ENCODE measurements around the gene SRM.
"Not testable (repeated sequence)": the region's sequence is repeated elsewhere in the genome, so short reads cannot be mapped to it uniquely, and the experiment has no call there.

SRM gene

GRCh38 chr1:11064942-11065341 is 5.1 kb upstream of the SRM start:
- no peak for DNase-seq (ENCODE audit: low read depth)

DNA sequence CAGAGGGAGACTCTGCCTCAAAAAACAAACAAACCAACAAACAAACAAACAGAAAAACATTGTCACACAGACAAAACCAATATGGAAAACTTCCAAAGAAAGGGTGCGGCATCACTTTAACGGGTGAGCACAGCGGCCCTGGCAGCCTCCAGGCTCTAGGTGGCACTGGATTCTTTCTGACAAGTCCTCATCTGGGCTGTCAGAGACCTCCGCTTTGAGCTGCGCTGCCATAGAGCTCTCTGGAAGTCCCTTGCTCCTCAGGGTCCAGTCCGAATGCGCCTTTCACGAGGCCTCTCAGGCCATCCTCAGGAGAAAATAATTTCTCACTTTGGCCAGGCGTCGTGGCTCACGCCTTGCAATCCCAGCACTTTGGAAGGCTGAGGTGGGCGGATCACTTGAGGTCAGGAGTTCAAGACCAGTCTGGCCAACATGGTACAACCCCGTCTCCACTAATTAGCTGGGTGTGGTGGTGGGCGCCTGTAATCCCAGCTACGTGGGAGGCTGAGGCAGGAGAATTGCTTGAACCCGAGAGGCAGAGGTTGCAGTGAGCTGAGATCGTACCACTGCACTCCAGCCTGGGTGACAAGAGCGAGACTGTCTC is 4.2 kb upstream of the SRM start:
- not testable (repeated sequence) for DNase-seq (ENCODE audit: low read depth)

- DNase-seq (ENCODE audit: low read depth), result no peak
These were observed 3.2 kb upstream of the SRM start for GRCh38 chr1:11062965-11063401.

GRCh38 chr1:11061652-11062365 is 2.0 kb upstream of the SRM start:
- DNase-seq (ENCODE audit: low read depth), result no peak

DNA sequence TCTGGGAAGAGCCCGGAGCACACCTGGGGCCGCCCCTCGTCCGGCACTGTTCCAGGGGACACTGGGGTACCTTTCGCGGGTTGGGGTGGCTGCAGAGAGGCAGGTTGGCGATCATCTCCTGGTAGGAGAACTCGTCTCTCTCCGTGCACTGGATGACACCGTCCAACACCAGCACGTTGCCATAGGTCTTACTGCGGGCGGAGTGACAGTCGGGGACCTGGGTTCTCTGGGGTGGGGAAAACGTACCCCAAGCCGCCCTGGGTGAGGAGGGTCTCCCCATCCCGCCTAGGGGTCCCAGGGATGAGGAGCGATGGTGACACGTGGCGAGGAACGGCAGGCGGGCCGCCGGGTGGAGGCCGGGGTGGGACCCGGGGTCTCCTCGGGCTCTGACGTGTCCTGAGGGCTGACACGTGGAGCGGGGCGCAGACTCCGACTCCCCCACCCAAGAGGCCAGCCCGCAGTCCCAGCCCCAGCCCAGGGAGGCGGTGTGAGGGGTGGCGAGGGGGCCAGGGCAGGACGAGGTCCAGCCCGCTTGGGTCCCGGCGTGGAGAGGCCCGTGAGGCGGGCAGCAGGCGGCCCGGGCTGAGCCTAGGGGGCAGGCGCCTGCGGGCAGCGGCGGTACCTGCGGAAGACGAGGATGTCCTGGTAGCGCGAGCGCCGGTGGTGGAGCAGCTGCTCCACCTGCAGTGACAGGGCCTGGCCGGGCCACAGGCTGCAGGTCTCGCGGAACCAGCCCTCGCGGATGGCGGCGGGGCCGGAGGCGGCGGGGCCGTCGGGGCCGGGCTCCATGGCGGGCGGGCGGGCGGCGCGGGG is 457 bp downstream of the SRM start:
- no peak for DNase-seq (ENCODE audit: low read depth)

GRCh38 chr1:11058595-11059154 is 1.1 kb downstream of the SRM start:
- DNase-seq (ENCODE audit: low read depth), result no peak

DNA sequence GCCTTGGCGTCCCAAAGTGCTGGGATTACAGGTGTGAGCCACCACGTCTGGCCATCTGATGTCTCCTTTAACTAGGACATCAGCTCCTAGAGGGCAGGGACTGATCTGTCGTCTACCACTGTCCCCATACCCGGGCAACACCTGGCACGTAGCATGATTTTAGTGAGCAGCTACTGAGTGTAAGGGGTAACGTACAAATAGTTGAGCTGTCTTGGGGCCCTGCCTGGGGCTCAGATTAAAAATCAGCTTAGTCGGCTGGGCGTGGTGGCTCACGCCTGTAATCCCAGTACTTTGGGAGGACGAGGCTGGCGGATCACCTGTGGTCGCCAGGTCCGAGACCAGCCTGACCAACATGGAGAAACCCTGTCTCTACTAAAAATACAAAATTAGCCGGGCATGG is 1.8 kb downstream of the SRM start:
- DNase-seq (ENCODE audit: low read depth), result no peak

GRCh38 chr1:11057477-11057876 is 2.3 kb downstream of the SRM start:
- DNase-seq (ENCODE audit: low read depth), result no peak

- no peak for DNase-seq (ENCODE audit: low read depth)
These were observed 3.3 kb downstream of the SRM start for GRCh38 chr1:11056504-11056903.

- DNase-seq (ENCODE audit: low read depth), result no peak
These were observed 4.1 kb downstream of the SRM start for GRCh38 chr1:11055676-11056075.

- no peak for DNase-seq (ENCODE audit: low read depth)
These were observed 5.2 kb downstream of the SRM start for GRCh38 chr1:11054666-11055065.

- no peak for DNase-seq (ENCODE audit: low read depth)
These were observed 5.6 kb downstream of the SRM start for GRCh38 chr1:11054181-11054580.

DNA sequence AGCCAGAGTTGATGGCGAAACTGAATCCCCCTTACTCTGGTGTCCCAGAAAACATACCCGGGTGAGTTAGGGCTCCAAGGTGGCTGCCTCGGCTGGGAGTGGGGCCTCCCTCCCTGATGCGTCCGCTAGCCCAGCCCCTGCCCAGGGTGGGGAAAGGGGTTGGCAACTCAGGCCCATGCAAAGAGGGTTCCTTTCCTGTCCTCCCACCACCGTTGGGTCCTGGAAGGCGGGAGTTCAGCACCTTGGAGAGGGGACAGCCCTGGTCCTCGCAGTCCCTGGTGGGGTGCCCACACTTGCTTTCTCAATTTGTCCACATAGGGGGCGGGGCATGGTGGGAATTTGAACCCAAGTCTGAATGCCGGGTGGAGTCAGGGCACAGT is 6.1 kb downstream of the SRM start:
- DNase-seq (ENCODE audit: low read depth), result no peak

GRCh38 chr1:11052839-11053757 is 6.7 kb downstream of the SRM start:
- no peak for DNase-seq (ENCODE audit: low read depth)

DNA sequence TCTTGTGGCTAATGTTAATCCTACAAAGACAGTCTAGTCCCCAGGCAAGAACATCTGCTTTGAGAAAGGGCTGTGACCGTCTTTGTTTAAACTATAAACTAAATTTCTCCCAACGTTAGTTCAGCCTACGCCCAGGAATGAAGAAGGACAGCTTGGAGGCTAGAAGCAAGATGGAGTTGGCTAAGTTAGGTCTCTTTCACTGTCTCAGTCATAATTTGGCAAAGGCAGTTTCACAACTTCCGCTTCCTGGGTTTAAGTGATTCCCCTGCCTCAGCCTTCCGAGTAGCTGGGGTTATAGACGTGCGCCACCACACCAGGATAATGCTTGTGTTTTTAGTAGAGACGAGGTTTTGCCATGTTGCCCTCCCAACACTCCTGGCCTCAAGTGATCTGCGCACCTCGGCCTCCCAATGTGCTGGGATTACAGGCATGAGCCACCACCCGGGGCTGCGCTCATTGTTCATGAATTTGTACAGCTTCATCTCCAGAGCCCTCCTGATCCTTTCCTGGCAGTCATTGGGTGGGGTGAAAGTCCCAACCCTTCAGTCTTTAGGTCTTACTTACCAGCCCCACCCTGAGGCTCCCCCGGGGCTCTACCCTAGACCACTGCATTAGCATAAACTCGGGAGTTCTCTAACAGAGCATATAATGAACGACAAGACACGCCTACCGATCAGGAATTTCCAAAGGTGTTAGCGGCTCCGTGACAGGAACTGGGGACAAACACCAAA is 7.9 kb downstream of the SRM start:
- no peak for DNase-seq (ENCODE audit: low read depth)

DNA sequence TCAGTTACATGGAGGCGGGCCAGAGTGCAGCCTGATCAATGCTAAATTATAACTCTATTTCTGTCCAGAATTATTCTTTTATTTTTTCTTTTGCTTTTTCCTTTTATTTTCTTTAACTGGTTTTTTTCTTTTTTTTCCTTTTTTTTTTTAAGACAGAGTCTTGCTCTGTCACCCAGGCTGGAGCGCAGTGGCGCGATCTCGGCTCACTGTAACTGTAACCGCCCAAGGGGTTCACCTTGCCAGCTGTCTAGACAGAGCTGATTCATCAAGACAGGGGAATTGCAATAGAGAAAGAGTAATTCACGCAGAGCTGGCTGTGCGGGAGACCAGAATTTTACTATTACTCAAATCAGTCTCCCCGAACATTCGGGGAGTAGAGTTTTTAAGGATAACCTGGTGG is 8.7 kb downstream of the SRM start:
- DNase-seq (ENCODE audit: low read depth), result not testable (repeated sequence)

- no peak for DNase-seq (ENCODE audit: low read depth)
These were observed 13.0 kb downstream of the SRM start, which contains the start of gene MASP2 for GRCh38 chr1:11046625-11047365. TSS of gene MASP2 (minus strand) at chr1:11047239. CDS start at chr1:11047207, 32 bp downstream.

- no peak for DNase-seq (ENCODE audit: low read depth)
These were observed 13.6 kb downstream of the SRM start for GRCh38 chr1:11046270-11046566.

DNA sequence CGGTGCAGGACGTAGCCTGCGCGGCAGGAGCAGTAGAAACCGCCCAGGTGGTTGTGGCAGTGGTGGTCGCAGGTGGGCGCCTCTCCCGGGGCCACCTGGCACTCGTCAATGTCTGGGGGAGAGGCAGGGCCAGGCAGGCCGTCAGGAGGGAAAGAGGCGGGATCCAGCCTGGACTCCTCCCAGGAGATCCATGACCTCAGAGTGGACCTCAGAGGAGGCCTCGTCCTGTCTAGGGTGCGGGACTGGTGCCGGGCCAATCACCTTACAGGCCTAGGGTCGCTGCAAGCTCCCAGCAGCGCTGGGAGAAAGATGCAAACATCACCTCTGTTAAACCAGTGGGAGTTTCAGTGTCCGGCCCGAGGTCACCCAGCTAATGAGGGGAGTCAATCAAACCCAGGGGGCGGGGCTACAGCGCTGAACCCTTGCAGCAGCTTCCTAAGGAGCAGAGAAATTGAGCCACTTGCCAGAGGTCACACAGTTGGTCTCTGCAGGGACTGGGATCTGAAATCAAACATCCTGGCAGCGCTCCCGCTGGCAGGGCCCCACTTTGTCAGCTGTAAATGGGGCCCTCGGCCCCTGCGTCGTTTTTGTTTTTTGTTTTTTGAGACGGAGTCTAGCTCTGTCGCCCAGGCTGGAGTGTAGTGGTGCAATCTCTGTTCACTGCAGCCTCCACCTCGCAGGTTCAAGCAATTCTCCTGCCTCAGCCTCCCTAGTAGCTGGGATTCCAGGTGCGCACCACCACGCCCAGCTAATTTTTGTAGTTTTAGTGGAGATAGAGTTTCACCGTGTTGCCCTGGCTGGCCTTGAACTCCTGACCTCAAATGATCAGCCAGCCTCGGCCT is 14.2 kb downstream of the SRM start:
- DNase-seq (ENCODE audit: low read depth), result no peak
